Heart left ventricle (tissue), 16 donors: ENCODE data around the gene IGF2BP1. TPM values are rescaled to one million over a fixed set of nuclear protein-coding genes. Genes with fewer than 3 reads are reported as not detected.

Experiments used
- ATAC-seq, 4 donors: fragments of 200-7000 bp; cut with Tn5 transposase; one replicate each; pipeline ENCODE4 v1.9.1; 2020 to 2022; ENCODE audit warnings: moderate library complexity in 4 of 4, mild to moderate bottlenecking in 3 of 4, moderate number of reproducible peaks in 1 of 4
- DNase-seq, 5 donors: peaks; one replicate each; pipeline ENCODE4 v3.0.0-alpha.2; 2020
- H3K27ac ChIP-seq, 12 donors: fragments of 200-600 bp; sonication (generic) in 4 of 12; one replicate each; pipeline versions ENCODE4 v1.5.0 to v1.8.0; 2016 to 2022; ENCODE audit warnings: mild to moderate bottlenecking in 2 of 12
- H3K27me3 ChIP-seq, 9 donors: fragments of 200-600 bp; sonication (generic) in 2 of 9; one replicate each; pipeline versions ENCODE4 v1.5.1 to v1.8.0; 2016 to 2022; ENCODE audit warnings: mild to moderate bottlenecking in 3 of 9
- H3K36me3 ChIP-seq, 9 donors: fragments of 200-600 bp; sonication (generic) in 2 of 9; one replicate each; pipeline versions ENCODE4 v1.5.0 to v1.8.0; 2018 to 2022; ENCODE audit warnings: mild to moderate bottlenecking in 2 of 9
- H3K4me1 ChIP-seq, 12 donors: fragments of 200-600 bp; sonication (generic) in 4 of 12; one replicate each; pipeline versions ENCODE4 v1.5.0 to v1.8.0; 2016 to 2022; ENCODE audit warnings: mild to moderate bottlenecking in 3 of 12
- H3K4me3 ChIP-seq, 12 donors: fragments of 200-600 bp; sonication (generic) in 4 of 12; one replicate each; pipeline versions ENCODE4 v1.5.0 to v1.8.0; 2017 to 2022; ENCODE audit warnings: mild to moderate bottlenecking in 9 of 12, moderate library complexity in 4 of 12
- H3K9me3 ChIP-seq, 12 donors: fragments of 200-600 bp; sonication (generic) in 4 of 12; one replicate each; pipeline versions ENCODE4 v1.5.0 to v1.8.0; 2016 to 2022; ENCODE audit warnings: mild to moderate bottlenecking in 1 of 12
- POLR2A ChIP-seq, 2 donors: fragments of 450-650 bp; IDR thresholded peaks; one replicate each; pipeline ENCODE4 v1.6.1; 2017; ENCODE audit warnings: antibody characterized with exemption in 2 of 2, mild to moderate bottlenecking in 2 of 2, moderate library complexity in 2 of 2
- WGBS, 4 donors: extraction: QIAGEN DNeasy Blood & Tissue Kit in 2 of 4; methylation state at CpG; one replicate each; pipeline versions ENCODE4 v1.1.5 to v1.1.7; 2013 to 2018; 5-methylcytosine and 5-hydroxymethylcytosine counted together
- intact Hi-C, 10 donors: fragments of 100-400 bp; cut with DNase I; formaldehyde crosslinking; loops; one replicate each; pipeline versions ENCODE4 v1.11.1 to v1.14.2; 2022
- polyA plus RNA-seq, 2 donors: library from polyadenylated mRNA; stranded (reverse); fragments of 200-250 nt; gene quantifications; one replicate each; pipeline ENCODE4 v1.2.3, GENCODE V29; 2013
- total RNA-seq, 9 donors: library from RNA; depleted of rRNA in 2 of 9; stranded (reverse); fragments of >200 nt in 2 of 9; fragmentation: NEBNext Ultra II Directional in 3 of 9; extraction: Animal tissue kit (Norgen Biotek cat#: 25700) in 3 of 9; gene quantifications; one replicate each; pipeline versions ENCODE4 v1.1.0 to v1.2.4, GENCODE V29; 2016 to 2023
- TF ChIP-seq, protein P1 (sequence below), 12 donors: fragments of 200-600 bp; sonication (generic) in 4 of 12; IDR thresholded peaks; one replicate each; pipeline versions ENCODE4 v1.5.0 to v1.8.0; 2018 to 2022; ENCODE audit warnings: antibody characterized with exemption in 12 of 12, mild to moderate bottlenecking in 5 of 12
- donor health status: ischemic (EF 13 %, LVEDD 7.1; RV severe dilation, severe dysfunction).
- donor health status: healthy with polysubstance abuse.
- donor health status: DM: no; HTN: yes; CAD: no.
- donor health status: DM: no; HTN: no; CAD: no.
- donor health status: ischemic (EF 25% LVEDD 6.9; RV normal size, moderate dysfunction).
- donor health status: ischemic (EF 25% LVEDD 5.7; RV mildly dilated, moderate dysfunction).
- donor health status: healthy.
- donor health status: DM: yes; HTN: yes; CAD: no.
- donor health status: ischemic (EF 35%, LVEDD 5.7; RV mildly dilated, moderate dysfunction).
- donor health status: nonischemic (EF 11% LVEDD 7.7; RV severe dilation, severe dysfunction).
- donor health status: DM: yes; HTN: yes; CAD: no.
- donor health status: PGD.
- donor health status: ischemic (EF 29% LVEDD 5.4; RV normal size, mild dysfunction).
- donor health status: nonischemic (EF 23%, LVEDD 6.1; RV moderate dilation, normal function).

The IGF2BP1 gene
- total and polyA plus RNA-seq, 11 donors = 0.01 TPM; not detected in 10

DNA sequence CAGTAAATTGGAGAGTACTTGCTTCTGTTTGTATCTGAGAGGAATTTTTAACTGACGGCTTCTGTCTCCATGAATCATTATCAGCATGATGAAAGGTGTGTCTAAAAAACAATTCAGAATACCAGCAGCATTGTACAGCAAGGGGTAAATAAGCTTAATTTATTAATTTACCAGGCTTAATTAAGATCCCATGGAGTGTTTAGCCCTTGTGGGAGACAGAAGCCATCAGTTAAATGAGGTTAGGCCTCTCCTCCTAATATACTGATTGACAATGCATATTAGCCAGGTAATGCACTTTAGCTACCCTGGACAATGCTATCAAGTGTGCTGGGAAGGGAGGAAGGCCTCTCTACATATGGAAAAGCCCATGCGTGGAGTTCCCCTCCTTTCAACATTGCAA, 53.4 kb downstream of the IGF2BP1 start:
- intact Hi-C loops = no loop called here
- Histone ChIP-seq H3K36me3 (no peaks in the 10 kb centered on the region), H3K4me3 (no peak overlapping the region), H3K27me3 (peaks cover 0 to 31% (median 0%) of the 10 kb centered on the region in 9 donors), H3K9me3 (no peaks in the 10 kb centered on the region), H3K4me1 (no peaks in the 10 kb centered on the region), H3K27ac (no peak overlapping the region)
- WGBS, 4 donors = 92 to 96% (median 94%) methylated on average over 2 of the region's 2 CpGs
- TF ChIP-seq, protein P1, sequence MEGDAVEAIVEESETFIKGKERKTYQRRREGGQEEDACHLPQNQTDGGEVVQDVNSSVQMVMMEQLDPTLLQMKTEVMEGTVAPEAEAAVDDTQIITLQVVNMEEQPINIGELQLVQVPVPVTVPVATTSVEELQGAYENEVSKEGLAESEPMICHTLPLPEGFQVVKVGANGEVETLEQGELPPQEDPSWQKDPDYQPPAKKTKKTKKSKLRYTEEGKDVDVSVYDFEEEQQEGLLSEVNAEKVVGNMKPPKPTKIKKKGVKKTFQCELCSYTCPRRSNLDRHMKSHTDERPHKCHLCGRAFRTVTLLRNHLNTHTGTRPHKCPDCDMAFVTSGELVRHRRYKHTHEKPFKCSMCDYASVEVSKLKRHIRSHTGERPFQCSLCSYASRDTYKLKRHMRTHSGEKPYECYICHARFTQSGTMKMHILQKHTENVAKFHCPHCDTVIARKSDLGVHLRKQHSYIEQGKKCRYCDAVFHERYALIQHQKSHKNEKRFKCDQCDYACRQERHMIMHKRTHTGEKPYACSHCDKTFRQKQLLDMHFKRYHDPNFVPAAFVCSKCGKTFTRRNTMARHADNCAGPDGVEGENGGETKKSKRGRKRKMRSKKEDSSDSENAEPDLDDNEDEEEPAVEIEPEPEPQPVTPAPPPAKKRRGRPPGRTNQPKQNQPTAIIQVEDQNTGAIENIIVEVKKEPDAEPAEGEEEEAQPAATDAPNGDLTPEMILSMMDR (IDR thresholded peaks at IDR 0.05) = no peak
- TF ChIP-seq POLR2A (IDR thresholded peaks at IDR 0.05) = no peak
- ATAC-seq (no peak), DNase-seq (no peak)

DNA sequence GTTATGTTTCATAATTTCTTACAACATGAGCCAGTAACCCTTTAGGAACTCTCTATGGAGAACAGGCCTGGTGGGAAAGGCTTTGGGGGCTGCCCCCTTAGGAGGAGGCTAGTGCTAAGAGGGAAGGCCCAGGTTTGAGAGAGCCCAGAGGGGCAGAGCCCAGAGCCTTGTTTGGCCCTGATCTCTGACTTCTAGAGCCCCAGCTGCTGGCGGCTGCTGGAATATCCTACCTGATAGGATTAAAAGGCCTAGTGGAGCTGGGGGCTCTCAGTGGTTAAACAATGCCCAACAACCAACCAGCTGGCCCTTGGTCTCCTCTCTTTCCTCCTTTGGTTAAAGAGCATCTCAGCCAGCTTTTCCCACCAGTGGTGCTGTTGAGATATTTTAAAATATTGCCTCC, 54.1 kb downstream of the IGF2BP1 start:
- no peak for DNase-seq
- H3K4me1 ChIP-seq = no peaks in the 10 kb centered on the region
- intact Hi-C loops = no loop called here
- H3K27ac ChIP-seq = no peak overlapping the region
- WGBS, 4 donors = 88 to 100% (median 88%) methylated on average over 1 of the region's 1 CpG
- no peak overlapping the region for H3K4me3 ChIP-seq
- TF ChIP-seq, protein P1 (IDR thresholded peaks at IDR 0.05) = no peak
- TF ChIP-seq POLR2A (IDR thresholded peaks at IDR 0.05) = no peak
- ATAC-seq = no peak
- no peaks in the 10 kb centered on the region for H3K36me3 ChIP-seq
- H3K9me3 ChIP-seq = no peaks in the 10 kb centered on the region
- peaks cover 0 to 31% (median 0%) of the 10 kb centered on the region in 9 donors for H3K27me3 ChIP-seq

GRCh38 chr17:49053171-49053829, 56.1 kb downstream of the IGF2BP1 start:
- 66 to 80% (median 71%) methylated on average over 6 of the region's 6 CpGs for WGBS, 4 donors
- peaks cover 0 to 43% (median 0%) of the 10 kb centered on the region in 9 donors for H3K27me3 ChIP-seq
- intact Hi-C loops = no loop called here
- ATAC-seq (no peak), DNase-seq (no peak)
- H3K4me1 ChIP-seq = no peaks in the 10 kb centered on the region
- no peak for TF ChIP-seq POLR2A (IDR thresholded peaks at IDR 0.05)
- no peaks in the 10 kb centered on the region for H3K9me3 ChIP-seq
- H3K27ac ChIP-seq = no peak overlapping the region
- no peaks in the 10 kb centered on the region for H3K36me3 ChIP-seq
- H3K4me3 ChIP-seq = no peak overlapping the region

DNA sequence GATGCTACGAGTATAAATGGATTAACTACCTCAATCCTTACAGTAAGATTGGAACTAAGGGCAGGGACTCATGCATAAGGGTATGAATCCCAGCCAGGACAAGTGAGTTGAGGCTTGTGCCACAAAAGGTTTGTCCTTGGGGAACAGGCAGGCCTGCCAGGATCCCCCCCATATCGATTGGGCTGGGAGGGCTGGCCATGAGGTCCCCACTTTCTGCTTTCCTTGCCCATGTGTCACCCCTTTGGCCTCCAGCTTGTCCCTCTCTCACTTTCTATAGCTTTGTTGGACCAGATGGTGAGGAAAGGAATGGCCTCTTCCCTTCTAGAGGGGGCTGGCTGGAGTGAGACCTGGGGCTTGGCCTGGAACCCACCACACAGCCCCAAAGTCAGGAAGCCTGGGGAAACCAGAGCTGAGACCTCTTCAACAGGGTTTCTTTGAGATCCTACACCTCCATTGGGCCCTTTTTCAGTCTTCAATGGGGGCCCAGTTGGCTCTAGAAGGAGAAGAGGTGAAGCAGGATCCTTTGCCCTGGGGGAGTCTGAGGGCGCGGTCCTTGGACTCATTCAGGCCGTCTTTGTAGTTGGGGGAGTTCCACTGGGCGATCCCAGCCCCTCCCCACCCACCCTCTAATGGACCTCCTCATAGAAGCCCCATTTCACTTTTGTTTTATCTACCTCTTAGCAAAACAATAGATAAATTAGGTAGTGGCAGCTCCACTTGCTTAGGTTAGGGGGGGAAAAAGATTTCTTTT, 57.3 kb downstream of the IGF2BP1 start:
- H3K27me3 ChIP-seq = peaks cover 0 to 51% (median 0%) of the 10 kb centered on the region in 9 donors
- H3K9me3 ChIP-seq = no peaks in the 10 kb centered on the region
- DNase-seq = no peak
- H3K4me3 ChIP-seq = no peak overlapping the region
- no peak for TF ChIP-seq POLR2A (IDR thresholded peaks at IDR 0.05)
- TF ChIP-seq, protein P1 (IDR thresholded peaks at IDR 0.05) = no peak
- WGBS, 4 donors = 80 to 87% (median 83%) methylated on average over 6 of the region's 6 CpGs
- no peaks in the 10 kb centered on the region for H3K4me1 ChIP-seq
- intact Hi-C loops = no loop called here
- H3K27ac ChIP-seq = no peak overlapping the region
- no peaks in the 10 kb centered on the region for H3K36me3 ChIP-seq
- ATAC-seq = no peak
